GDM1 (cell line): ENCODE results near the gene TMC2.
"Not testable (repeated sequence)": the region's sequence is repeated elsewhere in the genome, so short reads cannot be mapped to it uniquely, and the experiment has no call there.

Experiments used
- DNase-seq: peaks from one replicate; lab custom pipeline; 2025; lab: John Stamatoyannopoulos, UW

Gene TMC2, protein sequence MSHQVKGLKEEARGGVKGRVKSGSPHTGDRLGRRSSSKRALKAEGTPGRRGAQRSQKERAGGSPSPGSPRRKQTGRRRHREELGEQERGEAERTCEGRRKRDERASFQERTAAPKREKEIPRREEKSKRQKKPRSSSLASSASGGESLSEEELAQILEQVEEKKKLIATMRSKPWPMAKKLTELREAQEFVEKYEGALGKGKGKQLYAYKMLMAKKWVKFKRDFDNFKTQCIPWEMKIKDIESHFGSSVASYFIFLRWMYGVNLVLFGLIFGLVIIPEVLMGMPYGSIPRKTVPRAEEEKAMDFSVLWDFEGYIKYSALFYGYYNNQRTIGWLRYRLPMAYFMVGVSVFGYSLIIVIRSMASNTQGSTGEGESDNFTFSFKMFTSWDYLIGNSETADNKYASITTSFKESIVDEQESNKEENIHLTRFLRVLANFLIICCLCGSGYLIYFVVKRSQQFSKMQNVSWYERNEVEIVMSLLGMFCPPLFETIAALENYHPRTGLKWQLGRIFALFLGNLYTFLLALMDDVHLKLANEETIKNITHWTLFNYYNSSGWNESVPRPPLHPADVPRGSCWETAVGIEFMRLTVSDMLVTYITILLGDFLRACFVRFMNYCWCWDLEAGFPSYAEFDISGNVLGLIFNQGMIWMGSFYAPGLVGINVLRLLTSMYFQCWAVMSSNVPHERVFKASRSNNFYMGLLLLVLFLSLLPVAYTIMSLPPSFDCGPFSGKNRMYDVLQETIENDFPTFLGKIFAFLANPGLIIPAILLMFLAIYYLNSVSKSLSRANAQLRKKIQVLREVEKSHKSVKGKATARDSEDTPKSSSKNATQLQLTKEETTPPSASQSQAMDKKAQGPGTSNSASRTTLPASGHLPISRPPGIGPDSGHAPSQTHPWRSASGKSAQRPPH

DNA sequence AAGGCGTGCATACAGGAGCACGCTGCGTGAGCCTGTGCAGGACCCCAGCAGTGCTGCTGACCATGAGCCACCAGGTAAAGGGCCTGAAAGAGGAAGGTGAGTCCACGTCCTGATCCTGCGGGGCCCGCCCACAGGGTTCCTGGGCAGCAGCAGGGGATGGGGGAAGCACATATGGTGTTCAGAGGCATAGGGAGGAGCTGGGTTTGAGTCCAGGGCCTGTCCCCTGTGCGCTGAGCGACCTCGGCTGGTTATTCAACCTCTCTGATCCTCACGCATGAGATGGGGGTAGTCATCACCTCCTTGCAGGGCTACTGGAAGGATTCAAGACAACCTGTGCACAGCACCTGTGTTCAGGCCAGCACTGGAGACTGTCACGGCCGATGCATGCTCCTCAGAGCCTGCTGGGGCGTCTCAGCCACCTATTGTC lies at the start of gene TMC2:
TSS of gene TMC2 (plus strand) at position 14 of the 427 bp plus-strand sequence. CDS start at position 63, 49 bp downstream.
- no peak for DNase-seq

DNA sequence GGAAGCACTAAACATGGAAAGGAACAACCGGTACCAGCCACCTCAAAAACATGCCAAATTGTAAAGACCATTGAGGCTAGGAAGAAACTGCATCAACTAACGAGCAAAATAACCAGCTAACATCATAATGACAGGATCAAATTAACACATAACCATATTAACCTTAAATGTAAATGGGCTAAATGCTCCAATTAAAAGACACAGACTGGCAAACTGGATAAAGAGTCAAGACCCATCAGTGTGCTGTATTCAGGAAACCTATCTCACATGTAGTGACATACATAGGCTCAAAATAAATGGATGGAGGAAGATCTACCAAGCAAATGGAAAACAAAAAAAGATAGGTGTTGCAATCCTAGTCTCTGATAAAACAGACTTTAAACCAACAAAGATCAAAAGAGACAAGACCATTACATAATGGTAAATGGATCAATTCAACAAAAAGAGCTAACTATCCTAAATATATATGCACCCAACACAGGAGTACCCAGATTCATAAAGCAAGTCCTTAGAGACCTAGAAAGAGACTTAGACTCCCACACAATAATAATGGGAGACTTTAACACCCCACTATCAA lies 33.5 kb upstream of the TMC2 start:
- not testable (repeated sequence) for DNase-seq

DNA sequence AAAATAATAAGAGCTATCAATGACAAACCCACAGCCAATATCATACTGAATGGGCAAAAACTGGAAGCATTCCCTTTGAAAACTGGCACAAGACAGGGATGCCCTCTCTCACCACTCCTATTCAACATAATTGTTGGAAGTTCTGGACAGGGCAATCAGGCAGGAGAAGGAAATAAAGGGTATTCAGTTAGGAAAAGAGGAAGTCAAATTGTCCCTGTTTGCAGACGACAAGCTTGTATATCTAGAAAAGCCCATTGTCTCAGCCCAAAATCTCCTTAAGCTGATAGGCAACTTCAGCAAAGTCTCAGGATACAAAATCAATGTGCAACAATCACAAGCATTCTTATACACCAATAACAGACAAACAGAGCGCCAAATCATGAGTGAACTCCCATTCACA lies 31.6 kb upstream of the TMC2 start:
- DNase-seq = not testable (repeated sequence)

DNA sequence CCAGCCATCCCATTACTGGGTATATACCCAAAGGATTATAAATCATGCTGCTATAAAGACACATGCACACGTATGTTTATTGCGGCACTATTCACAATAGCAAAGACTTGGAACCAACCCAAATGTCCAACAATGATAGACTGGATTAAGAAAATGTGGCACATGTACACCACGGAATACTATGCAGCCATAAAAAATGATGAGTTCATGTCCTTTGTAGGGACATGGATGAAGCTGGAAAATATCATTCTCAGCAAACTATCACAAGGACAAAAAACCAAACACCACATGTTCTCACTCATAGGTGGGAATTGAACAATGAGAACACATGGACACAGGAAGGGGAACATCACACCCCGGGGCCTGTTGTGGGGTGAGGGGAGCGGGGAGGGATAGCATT lies 29.9 kb upstream of the TMC2 start:
- not testable (repeated sequence) for DNase-seq

DNA sequence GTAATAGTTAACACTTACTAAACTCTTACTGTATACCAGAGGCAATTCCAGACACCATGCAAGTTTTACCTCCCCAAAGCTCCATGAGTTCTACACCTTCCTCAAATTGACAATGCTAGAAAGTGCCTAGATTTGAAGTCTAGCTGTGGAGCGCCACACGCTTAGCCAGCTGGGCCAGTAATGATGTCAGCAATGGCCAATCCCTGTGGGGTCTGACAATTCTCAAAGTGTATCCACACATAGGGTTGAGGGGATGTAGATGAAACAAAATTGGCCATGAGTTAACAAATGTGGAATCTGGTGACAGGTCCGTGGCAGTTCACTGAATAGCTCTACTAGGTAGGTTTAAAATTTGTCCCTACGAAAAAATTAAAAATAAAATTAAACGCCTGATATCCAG lies 28.9 kb upstream of the TMC2 start:
- DNase-seq = no peak

DNA sequence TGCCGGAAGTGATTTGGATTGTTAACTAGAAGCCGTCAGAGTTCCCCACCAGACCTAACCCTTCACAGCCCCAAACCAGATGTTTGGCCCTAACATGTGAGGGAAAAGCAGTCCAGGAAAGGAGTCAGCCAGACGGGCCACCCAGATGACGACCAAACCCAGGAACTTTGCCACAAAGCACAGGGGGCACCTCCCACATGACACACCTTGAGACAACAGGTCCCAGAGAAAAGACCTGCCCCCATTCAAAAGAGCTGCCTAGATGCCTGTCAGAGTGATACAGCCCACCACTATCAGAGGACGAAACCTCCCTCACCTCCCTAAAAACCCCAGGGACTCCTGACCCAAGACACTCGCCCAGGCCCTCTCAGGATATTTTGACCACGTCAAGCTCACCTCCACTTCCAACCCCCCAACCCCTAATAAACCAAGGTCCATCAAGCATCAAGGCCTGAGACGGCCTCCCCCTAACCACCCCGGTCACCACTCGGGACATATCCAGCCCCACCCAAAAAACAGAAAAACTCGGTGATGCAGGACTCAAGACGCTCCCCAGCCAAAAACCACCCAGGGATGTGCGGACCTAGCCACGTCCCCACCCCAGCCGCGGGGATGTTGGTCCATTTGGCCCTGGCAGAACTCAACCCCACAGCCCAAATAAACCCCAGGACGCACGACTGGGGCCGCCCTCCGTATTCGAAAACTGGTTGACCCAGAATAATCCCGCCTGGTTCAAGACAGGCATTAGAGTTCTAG lies 28.3 kb upstream of the TMC2 start:
- DNase-seq = no peak

DNA sequence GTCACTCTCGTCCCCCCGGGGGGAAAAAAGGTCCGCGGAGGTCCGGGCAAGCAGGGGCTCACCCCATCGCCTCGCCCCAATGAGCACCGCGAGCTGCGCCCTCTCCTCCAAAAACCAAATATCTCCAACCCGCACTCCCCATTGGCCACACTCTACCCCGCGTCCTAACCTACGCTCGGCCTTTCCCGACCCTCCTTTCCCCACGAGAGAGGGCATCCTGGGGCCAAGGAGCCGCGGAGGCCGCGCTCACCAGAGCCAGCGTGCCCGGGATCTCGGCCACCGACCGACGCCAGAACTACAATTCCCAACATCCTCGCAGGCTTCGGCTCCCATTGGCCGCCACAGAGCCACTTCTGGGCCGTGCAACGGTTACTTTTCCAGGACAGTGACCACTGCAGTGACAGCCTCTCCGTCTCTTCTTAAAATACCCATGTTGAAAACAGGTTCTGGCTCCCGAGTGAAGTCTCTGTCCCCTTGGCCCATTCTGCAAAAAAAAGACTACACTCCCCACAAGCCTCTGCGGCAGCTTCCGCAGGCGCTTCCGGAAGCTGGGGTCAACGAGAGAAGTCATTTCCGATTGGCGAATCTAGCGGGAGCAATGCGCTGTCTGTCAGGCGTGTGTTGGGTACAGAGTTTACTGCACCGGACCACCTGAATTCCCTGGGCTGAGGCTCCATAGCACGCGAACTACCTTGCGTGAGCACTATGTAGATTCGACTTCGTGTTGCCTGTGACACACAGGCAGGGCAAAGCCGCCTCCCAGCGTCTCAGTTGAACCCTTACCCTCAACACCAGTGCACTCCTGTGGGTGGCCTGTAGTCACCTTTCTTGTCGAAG lies 27.5 kb upstream of the TMC2 start, which contains the start of gene ZNF343:
TSS of gene ZNF343 (minus strand) at position 285 of the 837 bp plus-strand sequence. CDS start 15,020 bp downstream, outside the sequence.
- peak; percentile 55 for DNase-seq

DNA sequence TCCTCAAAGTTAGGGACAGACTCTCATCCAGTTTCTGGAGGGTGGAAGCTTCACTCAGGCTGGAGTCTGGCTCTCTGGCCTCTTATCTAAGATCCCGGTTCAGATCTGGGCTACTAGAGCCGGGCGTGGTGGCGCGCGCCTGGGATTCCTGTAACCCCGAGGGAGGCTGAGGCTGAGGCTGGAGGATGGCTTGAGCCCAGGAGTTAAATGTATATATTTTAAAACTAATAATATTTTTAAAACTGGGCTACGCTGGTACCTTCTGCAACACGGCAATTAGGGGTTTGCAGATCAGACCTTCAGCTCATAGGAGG lies 26.9 kb upstream of the TMC2 start:
- no peak for DNase-seq

DNA sequence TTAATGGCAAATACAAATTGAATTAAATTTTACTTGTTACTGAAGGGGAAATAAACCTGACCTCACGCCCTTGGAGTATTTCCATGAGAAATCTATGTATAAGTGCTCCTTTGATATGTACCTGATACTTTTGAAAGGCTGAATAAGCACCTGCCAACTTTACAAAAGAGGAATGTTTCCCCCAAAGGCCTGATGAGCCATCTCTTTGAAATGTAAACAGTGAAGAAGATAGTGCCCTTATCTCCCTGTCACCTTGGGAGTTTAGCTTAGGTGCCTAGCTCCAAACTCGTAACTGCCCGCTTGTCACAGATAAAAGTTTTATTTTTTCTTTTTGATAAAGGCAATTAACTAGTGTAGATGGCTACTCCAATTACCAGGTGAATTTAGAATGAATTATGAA lies 26.6 kb upstream of the TMC2 start:
- no peak for DNase-seq

DNA sequence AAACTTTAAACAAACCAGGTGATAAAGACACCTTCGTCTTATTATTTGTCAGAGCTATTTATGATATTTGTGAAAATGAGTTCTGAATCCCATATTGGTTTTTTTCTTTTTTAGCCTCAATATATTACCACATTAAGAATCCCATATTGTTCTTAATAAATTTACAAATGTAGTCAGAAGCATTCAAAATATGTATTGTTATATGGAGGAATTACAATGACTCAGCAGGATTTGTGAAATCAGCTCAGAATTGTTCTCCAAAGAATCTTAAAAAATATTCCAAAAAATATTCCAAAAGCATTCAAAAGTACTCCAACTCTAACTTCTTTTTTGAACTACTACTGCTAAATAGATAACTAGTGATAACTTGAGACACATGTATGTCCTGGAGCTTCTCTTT lies 21.2 kb upstream of the TMC2 start:
- DNase-seq = no peak

DNA sequence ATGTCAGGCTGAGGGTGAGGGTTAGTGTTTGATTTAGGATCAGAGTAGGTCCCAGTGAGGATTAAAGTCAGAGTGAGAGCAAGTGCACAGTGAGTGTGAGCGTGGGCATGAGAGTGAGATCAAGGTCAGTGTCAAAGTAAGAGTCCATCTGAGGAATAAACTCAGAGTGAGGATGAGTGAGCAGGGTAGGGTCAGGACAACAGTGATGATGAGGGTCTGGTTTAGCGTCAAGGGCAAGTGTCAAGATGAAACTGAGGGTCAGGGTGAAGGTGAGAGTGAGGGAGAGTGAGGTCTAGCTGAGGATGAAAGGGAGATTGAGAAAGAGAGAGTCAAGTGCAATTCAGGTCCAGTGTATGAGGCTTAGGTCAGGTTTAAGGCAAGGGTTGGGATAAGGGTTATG lies 20.0 kb upstream of the TMC2 start:
- no peak for DNase-seq

DNA sequence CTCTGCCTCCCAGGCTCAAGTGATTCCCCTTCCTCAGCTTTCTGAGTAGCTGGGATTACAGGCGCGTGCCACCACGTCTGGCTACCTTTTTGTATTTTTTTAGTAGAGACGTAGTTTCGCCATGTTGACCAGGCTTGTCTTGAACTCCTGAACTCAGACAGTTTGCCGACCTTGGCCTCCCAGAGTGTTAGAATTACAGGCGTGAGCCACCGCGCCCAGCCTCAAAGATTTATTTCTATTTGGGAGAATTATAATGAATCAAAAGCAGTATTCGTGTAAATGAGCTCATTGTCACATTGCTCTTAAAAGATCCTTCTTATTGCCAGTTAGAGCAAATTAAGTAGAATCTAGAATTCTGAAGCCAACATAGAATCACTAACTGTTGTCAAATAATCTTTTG lies 18.3 kb upstream of the TMC2 start:
- DNase-seq = no peak

DNA sequence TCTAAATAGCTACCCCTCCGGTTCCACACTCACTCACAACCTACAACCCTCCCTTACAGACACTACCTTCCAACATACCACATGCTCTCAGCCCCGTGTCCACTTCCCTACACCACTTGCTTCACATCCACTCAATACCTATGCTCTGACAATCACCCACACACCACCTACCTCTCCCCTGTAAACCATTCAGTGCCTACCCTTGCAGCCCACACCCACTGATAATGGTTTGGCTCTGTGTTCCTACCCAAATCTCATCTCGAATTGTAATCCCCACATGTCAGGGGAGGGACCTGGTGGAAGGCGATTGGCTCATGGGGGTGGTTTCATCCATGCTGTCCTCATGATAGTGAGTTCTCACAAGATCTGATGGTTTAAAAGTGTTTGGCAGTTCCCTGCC lies 17.8 kb upstream of the TMC2 start:
- DNase-seq = no peak

DNA sequence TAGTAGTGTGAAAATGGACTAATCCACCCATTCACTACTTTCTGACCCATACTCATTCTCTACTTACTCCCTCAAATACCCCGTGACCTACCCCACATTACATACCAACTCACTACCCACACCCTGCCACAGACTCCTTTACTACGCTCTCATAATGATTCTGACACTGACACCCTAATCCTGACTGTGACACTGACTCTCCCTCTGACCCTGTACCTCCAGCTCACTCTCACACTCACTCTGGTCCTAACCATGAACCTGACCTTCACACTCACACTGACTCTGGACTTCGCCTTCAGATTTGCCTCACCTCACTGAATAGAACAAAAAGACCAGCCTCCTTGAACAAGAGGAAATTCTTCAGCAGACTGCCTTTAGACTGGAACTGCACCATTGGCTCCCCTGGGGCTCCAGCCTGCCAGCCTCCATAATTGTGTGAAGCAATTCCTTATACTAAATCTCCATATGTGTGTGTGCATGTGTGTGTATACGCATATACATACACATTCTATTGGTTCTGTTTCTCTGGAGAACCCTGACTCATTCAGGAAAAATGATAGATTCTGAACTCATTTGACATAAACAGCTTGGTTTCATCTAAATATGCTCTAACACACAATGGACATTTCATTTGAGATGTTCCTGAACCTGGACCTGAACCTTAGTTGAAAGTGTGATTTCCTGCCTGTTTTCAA lies 17.1 kb upstream of the TMC2 start:
- no peak for DNase-seq

DNA sequence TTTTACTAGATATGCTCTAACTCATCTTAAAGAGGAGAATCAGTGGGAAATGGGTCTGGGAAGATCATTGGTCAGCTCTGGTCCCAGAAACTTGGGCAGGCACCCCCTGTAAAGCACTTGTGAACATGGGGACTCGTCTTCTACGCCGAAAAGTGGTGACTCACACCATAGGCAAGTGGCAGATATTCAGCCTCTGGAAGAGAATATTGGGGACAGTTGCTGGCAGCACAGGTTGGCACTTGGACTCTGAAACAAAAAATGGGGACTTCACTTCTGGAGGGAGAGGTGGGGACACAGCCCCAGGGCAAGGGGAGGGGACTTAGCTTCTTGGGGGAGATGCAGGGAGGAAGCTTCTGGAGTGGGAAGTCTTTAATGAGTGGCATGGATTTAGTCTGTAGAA lies 15.8 kb upstream of the TMC2 start:
- DNase-seq = no peak

DNA sequence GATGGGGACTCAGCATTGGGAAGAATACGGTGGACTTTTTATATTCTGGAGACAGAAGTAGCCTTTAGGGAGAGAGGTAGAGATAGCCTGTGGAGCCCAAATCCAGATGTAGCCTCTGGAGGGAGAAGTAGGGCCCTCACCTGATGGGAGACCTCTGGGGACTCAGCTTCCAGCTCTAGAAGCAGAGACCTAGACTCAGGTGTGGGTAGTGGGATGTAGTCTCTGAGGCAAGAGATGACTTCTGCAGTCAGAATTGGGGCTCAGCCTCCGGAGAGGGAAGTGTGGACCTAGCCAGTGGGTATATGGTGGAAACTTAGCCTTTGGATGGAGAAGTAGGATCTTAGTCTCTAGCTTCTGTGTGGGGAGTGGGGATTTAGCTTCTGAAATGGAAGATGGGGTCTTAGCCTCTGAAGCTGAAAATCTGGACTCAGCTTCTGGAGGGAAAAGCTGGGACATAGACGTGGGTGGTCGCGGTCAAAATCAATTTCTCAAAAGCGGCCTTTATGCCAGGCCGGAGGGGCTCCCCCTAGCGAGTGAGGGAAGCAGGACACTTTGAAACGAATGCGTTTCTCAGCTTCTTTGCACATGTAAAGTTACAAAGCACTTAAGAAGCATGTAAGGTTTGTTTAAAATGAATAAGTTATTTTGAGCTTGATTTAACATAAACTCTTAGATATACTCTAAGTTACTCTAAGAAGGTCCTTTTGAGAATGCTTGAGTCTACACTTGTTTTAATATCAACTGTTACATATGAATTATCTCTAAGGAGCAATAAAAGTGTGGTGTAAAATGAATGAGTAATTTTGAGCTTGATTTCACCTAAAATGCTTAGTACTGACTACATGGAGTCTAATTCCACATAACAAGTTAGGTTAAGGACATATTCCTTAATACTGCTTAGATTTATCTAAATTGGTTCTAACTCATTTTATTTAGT lies 14.7 kb upstream of the TMC2 start:
- DNase-seq = no peak

DNA sequence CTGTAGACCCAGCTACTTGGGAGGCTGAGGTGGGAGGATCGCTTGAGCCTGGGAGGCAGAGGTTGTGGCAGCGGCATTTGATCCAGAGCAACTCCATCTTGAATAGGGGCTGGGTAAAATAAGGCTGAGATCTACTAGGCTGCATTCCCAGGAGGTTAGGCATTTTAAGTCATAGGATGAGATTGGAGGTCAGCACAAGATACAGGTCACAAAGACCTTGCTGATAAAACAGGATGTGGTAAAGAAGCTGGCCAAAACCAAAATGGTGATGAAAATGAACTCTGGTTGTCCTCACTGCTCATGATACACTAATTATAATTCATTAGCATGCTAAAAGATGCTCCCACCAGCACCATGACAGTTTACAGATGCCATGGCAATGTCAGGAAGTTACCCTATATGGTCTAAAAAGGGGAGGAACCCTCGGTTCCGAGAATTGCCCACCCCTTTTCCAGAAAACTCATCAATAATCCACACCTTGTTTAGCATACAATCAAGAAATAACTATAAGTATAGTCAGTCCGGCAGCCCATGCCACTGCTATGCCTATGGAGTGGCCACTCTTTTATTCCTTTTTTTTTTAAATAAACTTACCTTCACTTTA lies 13.4 kb upstream of the TMC2 start:
- not testable (repeated sequence) for DNase-seq

DNA sequence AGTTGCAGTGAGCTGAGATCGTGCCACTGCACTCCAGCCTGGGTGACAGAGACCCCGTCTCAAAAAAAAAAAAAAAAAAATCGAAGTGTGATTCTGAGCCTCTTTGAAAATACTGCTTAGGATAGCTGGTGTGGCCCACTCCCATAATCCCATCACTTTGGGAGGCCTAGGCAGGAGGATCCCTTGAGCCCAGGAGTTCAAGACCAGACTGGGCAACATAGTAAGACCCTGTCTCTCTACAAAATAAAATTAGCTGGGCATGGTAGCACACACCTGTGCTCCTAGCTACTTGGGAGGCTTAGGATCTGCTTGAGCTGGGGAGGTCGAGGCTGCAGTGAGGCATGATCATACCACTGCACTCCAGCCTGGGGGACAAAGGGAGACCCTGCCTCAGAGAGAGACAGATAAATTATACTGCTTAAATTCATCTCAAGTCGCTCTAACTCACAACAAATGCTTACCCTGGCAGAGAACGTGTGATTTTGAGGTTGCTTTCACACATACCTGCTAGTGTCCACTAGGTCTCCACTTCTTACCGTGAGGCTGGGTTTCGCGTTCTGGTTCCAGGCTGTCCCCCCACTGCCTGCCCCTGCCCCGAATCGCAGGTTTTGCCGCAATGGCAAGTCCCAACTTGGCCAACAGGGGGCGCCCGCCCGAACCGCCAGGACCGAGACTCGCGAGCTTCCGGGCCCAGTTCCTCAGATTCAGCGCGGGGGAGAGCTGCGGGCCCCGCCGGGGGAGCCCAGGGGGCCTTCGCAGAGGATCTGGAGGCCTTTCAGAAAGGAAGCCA lies 12.3 kb upstream of the TMC2 start:
- DNase-seq = peak; percentile 70
